Renal cortex interstitium (tissue), 15 donors: ENCODE measurements around the gene ROPN1L. TPM values are rescaled to one million over a fixed set of nuclear protein-coding genes. Genes with fewer than 3 reads are reported as not detected.
"Not testable (repeated sequence)": the region's sequence is repeated elsewhere in the genome, so short reads cannot be mapped to it uniquely, and the experiment has no call there.

Source experiments
- DNase-seq, 11 donors: peaks; one replicate each; pipeline ENCODE4 v3.0.0-alpha.2; 2013; ENCODE audit warnings: low read depth in 9 of 11, low spot score in 4 of 11; ENCODE audit errors: extremely low read depth in 1 of 11
- long read RNA-seq, 16 experiments: transcript quantifications; one replicate each; lab custom pipeline, GENCODE V29; 2026
- polyA plus RNA-seq, 3 donors: library from polyadenylated mRNA; unstranded; fragments of 120-200 nt; gene quantifications; one replicate each; pipeline ENCODE4 v1.2.1, GENCODE V29; 2013; ENCODE audit not compliant: insufficient read length in 3 of 3

Gene ROPN1L
- 1 to 10 TPM in 2 of 3 donors, under 1 TPM in 1; 0.37 to 1.6 (median 1.1) TPM for polyA plus RNA-seq
- long read RNA-seq, donor 1, partial matches to known transcripts: 0 of 3 reads
- long read RNA-seq, donor 1, other reads (novel, unspliced or antisense): 0 of 3 reads
- long read RNA-seq, donor 2: 0 reads
- long read RNA-seq, donor 3: 0 reads
- long read RNA-seq, donor 4, partial matches to known transcripts: 0 of 2 reads
- long read RNA-seq, donor 4, other reads (novel, unspliced or antisense): 0 of 2 reads
- long read RNA-seq, donor 5: 0 reads
- long read RNA-seq, donor 6: 0 reads
- long read RNA-seq, donor 7: 0 reads
- long read RNA-seq, donor 8: 0 reads
- long read RNA-seq, donor 9: 0 reads
- long read RNA-seq, donor 10, partial matches to known transcripts: 0 of 3 reads
- long read RNA-seq, donor 10, other reads (novel, unspliced or antisense): 0 of 3 reads
- long read RNA-seq, donor 11, partial matches to known transcripts: 0 of 1 reads
- long read RNA-seq, donor 11, other reads (novel, unspliced or antisense): 0 of 1 reads
- long read RNA-seq, donor 12: 0 reads
- long read RNA-seq, donor 13: 0 reads
- long read RNA-seq, donor 14, partial matches to known transcripts: 0 of 1 reads
- long read RNA-seq, donor 14, other reads (novel, unspliced or antisense): 0 of 1 reads
- long read RNA-seq, donor 15: 0 reads
- long read RNA-seq, donor 16, partial matches to known transcripts: 0 of 1 reads
- long read RNA-seq, donor 16, other reads (novel, unspliced or antisense): 0 of 1 reads

DNA sequence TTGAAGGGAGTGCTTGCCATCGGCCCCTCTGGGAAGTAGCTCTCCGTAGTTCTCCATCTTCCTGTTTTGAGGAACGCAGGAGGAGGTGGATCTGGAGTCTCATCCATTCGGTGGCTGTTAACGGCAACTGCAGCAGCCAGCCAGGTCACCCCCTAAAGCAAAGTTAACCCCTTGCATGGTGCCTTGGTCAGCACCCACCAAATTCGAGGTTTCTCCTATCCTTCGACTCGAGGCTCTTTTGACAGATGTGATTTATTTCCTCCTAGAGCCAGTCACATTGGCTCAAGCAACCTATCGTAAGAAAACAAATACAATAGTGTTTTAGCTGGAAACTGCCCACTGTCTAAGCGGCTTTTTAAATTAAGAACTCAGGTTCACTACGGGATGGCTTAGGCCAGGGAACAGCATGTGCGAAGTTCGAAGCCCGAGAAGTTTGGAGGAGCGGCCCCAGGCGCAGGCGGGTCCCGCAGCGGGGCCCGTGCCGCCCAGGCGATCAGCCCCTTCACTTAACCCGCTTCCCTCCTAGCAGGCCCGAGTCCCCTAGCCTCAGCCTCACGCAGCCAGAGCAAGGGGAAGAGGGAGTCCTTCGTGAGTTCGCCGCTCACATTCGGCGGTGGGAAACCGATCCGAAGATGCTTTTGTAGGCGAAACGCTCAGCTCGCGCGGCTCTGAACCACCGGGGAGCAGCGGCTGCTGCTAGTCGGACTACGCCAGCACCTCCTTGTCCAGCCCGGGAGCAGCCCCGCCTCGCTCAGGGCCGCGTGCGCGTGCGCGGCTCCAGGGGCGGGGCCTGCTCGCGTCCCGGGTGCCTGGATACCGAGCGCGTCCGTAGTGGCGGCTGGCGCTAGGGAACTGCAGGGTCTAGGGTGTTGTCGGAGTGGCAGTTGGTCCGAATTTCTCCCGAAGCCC is at the start of gene ROPN1L:
Gene ROPN1L (plus strand): TSS at position 797 of the 909 bp plus-strand sequence. CDS start 289 bp downstream, outside the sequence.
- peak; percentile 60 to 89 (median 84) for DNase-seq

GRCh38 chr5:10392567-10393328 is 48.9 kb upstream of the ROPN1L start:
- not testable (repeated sequence) for DNase-seq

GRCh38 chr5:10393491-10393890 is 48.2 kb upstream of the ROPN1L start:
- DNase-seq: no peak

DNA sequence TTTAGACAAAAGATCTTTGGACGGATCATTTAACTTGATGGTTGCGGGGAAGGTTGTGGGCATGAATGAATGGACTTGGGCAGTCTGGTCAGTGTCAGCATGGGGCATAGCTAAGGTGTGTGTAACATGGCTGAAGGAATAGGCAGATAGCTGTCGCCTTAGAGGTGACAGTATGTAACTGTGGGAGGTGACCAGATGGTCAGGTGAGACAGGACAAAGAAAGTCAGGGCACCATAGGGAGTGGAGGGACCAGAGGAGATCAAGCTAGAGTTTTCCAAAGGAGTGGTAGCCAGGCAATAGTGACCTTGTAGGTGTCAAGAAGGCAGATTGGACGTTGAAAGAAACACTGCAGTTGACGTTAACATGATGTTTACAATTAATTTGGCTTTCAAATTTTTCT is 45.1 kb upstream of the ROPN1L start:
- DNase-seq: no peak

- DNase-seq: no peak
These were observed 41.8 kb upstream of the ROPN1L start for GRCh38 chr5:10399839-10400238.

GRCh38 chr5:10400411-10400810 is 41.3 kb upstream of the ROPN1L start:
- no peak for DNase-seq

- DNase-seq: no peak
These were observed 40.8 kb upstream of the ROPN1L start for GRCh38 chr5:10400831-10401230.

DNA sequence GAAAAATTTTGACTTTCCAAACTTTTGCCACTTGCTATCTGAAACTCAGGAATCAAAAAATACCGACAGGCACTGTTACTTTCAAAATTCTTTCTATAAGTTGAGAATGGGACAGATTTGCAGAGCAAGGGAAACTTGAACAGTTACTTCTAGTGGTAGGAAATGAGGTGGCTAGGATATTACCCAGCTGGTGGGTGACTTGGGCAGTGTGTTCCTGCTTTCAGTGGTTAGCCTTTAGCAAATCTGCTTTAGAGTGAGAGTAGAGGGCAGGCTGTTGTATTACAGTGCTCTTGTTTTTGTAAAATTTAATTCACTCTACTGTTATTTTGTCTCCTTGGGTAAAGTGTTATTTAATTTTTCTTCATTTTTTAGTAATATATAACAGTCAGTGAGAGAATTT is 40.2 kb upstream of the ROPN1L start:
- no peak for DNase-seq

GRCh38 chr5:10403829-10404228 is 37.9 kb upstream of the ROPN1L start:
- DNase-seq: no peak

DNA sequence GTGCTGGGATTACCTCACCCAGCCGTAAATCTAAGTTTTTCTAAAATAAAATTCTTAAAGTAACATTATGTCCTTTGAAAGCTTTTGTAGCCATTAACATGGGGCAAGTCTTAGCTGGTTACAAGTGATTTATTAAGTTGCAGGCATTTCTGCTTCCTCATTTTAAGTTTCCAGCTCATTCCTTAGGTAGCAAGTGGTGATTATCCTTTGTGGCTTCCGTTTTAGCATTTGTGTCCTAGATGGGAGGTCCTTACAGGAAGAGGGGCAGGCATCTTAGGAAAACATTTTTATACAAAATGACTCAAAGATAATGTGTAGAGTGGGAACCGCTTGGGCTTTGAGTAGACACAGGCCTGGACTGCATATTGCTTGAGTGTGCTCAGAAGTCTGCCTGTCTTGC is 35.0 kb upstream of the ROPN1L start:
- no peak for DNase-seq

DNA sequence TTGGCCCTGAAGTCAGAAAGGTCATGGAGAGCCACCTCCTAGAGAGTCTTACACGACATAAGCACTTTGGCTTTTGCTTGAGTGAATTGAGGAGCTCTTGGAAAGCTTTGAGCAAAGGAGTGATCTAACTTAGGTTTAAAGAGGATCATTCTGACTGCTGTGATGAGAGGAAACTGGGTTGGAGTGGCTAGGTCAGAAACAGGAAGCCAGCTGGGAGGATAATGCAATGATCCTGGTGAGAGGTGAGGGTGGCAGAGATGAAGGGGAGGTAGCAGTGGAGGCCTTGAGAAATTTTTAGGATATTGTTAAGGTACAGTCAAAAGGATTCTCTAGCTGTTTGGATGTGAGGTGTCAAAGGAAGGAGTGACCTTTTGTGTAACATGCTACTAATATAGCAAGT is 32.2 kb upstream of the ROPN1L start:
- no peak for DNase-seq

GRCh38 chr5:10410662-10411061 is 31.0 kb upstream of the ROPN1L start:
- DNase-seq: no peak

GRCh38 chr5:10411336-10411735 is 30.3 kb upstream of the ROPN1L start:
- no peak for DNase-seq

- no peak for DNase-seq
These were observed 24.8 kb upstream of the ROPN1L start for GRCh38 chr5:10416868-10417267.

DNA sequence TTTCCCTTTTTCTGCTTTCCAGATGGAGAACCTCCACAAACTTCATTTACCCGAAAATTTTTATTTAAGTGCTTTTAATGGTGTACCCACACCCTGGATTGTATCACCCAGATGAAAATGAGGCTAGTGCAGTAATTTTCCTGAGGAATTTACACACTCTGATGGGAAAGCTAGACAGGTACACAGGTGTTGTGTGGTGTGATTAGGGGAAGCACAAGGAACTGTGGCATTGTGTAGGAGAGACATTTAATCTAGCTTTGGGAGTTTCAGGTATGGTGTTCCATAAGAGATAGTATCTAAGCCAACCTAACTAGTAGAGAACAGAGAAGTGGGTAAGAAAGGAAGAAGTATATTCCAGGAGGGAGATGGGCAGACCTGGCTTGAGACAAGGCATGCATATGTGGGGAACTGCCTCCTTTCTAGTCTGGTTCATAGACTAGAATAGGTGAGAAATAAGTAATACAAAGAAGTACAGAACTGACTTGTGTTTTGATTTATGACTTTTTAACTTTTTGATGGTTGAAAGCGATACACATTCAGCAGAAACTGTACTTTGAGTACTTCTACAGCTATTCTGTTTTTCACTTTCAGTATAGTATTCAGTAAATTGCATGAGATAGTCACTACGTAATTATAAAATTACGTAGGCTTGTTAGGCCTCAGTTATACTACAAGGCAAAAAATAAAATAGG is 22.9 kb upstream of the ROPN1L start:
- no peak for DNase-seq

DNA sequence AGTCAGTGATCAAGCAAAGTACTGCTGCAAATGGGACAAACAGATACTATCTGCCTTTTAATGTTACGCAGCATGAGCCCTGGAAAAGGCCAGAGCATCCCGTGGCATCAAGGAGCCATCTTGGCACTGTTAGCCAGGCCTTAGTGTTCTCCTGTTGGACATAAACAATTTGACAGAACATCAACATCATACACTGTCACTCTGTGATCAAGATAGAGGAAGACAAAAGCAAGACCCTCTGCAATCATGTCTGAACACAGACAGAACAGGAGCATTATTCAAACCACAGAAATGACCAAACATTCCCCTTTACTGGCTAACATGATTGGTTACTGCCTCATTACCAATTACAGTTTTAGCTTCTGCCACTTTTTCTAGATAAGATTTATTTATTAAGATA is 21.2 kb upstream of the ROPN1L start:
- DNase-seq: no peak

GRCh38 chr5:10420932-10421331 is 20.7 kb upstream of the ROPN1L start:
- DNase-seq: no peak
